Measurements from ENCODE around the gene PRRC2B. TPM values are rescaled to one million over a fixed set of nuclear protein-coding genes. Genes with fewer than 3 reads are reported as not detected.

Gene PRRC2B
- total RNA-seq, 2 experiments from 2014 or later: 151 to 184 TPM

- Mint-ChIP-seq H3K4me1 (peaks cover 92% of the 10 kb centered on the region), H3K4me3 (peak overlapping the region; percentile 43), H3K27ac (peak overlapping the region; percentile 81), H3K36me3 (ENCODE audit: low read depth) (peaks cover 27% of the 10 kb centered on the region), H3K9me3 (ENCODE audit: low read depth) (no peaks in the 10 kb centered on the region), H3K27me3 (no peaks in the 10 kb centered on the region)
- intact Hi-C loops (cut with DNase I, micrococcal nuclease): loop anchor here in 1 of 2 experiments (2.0 kb wide), 1 partner anchor 17 kb away; no protein-coding TSS in a partner anchor
- ATAC-seq (peak; percentile 15), DNase-seq (peak; percentile 30)
- CTCF ChIA-PET: interaction anchor here (0.7 kb wide), 2 partner anchors 36 to 1126 kb away, joined by 3 read pairs; no protein-coding TSS in a partner anchor
- POLR2A ChIA-PET: interaction anchor here (0.7 to 1.1 kb wide), 3 partner anchors 17 to 98 kb away, joined by 3 to 4 read pairs (median 4); no protein-coding TSS in a partner anchor
Measured at GRCh38 chr9:131402073-131402472, 8.2 kb downstream of the PRRC2B start.

GRCh38 chr9:131402738-131403492 lies 9.0 kb downstream of the PRRC2B start:
- peak overlapping the region; percentile 43 for H3K4me3 Mint-ChIP-seq
- intact Hi-C loops (cut with DNase I, micrococcal nuclease): loop anchor here in 1 of 2 experiments (2.0 kb wide), 1 partner anchor 16 kb away; no protein-coding TSS in a partner anchor
- peaks cover 92% of the 10 kb centered on the region for H3K4me1 Mint-ChIP-seq
- ChIA-PET CTCF (interaction anchor here (0.7 to 0.9 kb wide), 3 partner anchors 30 to 1126 kb away, joined by 3 to 4 read pairs (median 3); no protein-coding TSS in a partner anchor), POLR2A (interaction anchor here (1.1 kb wide), 1 partner anchor 20 kb away, joined by 4 read pairs; no protein-coding TSS in a partner anchor)
- peak overlapping the region; percentile 81 for H3K27ac Mint-ChIP-seq
- peaks cover 20% of the 10 kb centered on the region for H3K36me3 Mint-ChIP-seq (ENCODE audit: low read depth)
- no peak for ATAC-seq
- no peaks in the 10 kb centered on the region for H3K27me3 Mint-ChIP-seq
- H3K9me3 Mint-ChIP-seq (ENCODE audit: low read depth): no peaks in the 10 kb centered on the region
- DNase-seq: no peak

- POLR2A ChIA-PET: interaction anchor here (0.6 kb wide), 1 partner anchor 1714 kb away, joined by 3 read pairs; no protein-coding TSS in a partner anchor
- H3K9me3 Mint-ChIP-seq (ENCODE audit: low read depth): no peaks in the 10 kb centered on the region
- H3K4me1 Mint-ChIP-seq: peaks cover 92% of the 10 kb centered on the region
- CTCF ChIA-PET: interaction anchor here (0.7 to 0.9 kb wide), 2 partner anchors 31 to 126 kb away, joined by 3 to 4 read pairs; no protein-coding TSS in a partner anchor
- H3K27ac Mint-ChIP-seq: no peak overlapping the region
- no peaks in the 10 kb centered on the region for H3K27me3 Mint-ChIP-seq
- peaks cover 17% of the 10 kb centered on the region for H3K36me3 Mint-ChIP-seq (ENCODE audit: low read depth)
- DNase-seq (no peak), ATAC-seq (no peak)
- intact Hi-C loops (cut with DNase I, micrococcal nuclease): loop anchor here in 1 of 2 experiments (2.0 kb wide), 1 partner anchor 15 kb away; no protein-coding TSS in a partner anchor
- no peak overlapping the region for H3K4me3 Mint-ChIP-seq
Measured at GRCh38 chr9:131403493-131403773, 9.5 kb downstream of the PRRC2B start.

GRCh38 chr9:131404581-131404980 lies 10.7 kb downstream of the PRRC2B start:
- ChIA-PET CTCF (interaction anchor here (0.9 to 4.4 kb wide), 5 partner anchors 8 to 68 kb away, joined by 3 to 30 read pairs (median 3); no protein-coding TSS in a partner anchor), POLR2A (interaction anchor here (1.0 kb wide), 2 partner anchors 8 to 31 kb away, joined by 3 to 6 read pairs; no protein-coding TSS in a partner anchor)
- H3K36me3 Mint-ChIP-seq (ENCODE audit: low read depth): peaks cover 17% of the 10 kb centered on the region
- ATAC-seq (no peak), DNase-seq (no peak)
- intact Hi-C loops (cut with DNase I, micrococcal nuclease): no loop called here
- peak overlapping the region; percentile 56 for H3K4me3 Mint-ChIP-seq
- H3K27ac Mint-ChIP-seq: peak overlapping the region; percentile 33
- no peaks in the 10 kb centered on the region for H3K9me3 Mint-ChIP-seq (ENCODE audit: low read depth)
- H3K4me1 Mint-ChIP-seq: peaks cover 93% of the 10 kb centered on the region
- H3K27me3 Mint-ChIP-seq: no peaks in the 10 kb centered on the region

- DNase-seq (peak; percentile 46), ATAC-seq (no peak)
- ChIA-PET CTCF (interaction anchor here (0.6 to 4.4 kb wide), 6 partner anchors 8 to 863 kb away, joined by 3 to 30 read pairs (median 3); no protein-coding TSS in a partner anchor), POLR2A (interaction anchor here (1.0 kb wide), 3 partner anchors 8 to 32 kb away, joined by 3 to 6 read pairs (median 5); no protein-coding TSS in a partner anchor)
- Mint-ChIP-seq H3K9me3 (ENCODE audit: low read depth) (no peaks in the 10 kb centered on the region), H3K27ac (peak overlapping the region; percentile 33), H3K4me3 (peak overlapping the region; percentile 56), H3K27me3 (no peaks in the 10 kb centered on the region), H3K36me3 (ENCODE audit: low read depth) (peaks cover 18% of the 10 kb centered on the region), H3K4me1 (peaks cover 93% of the 10 kb centered on the region)
- intact Hi-C loops (cut with DNase I, micrococcal nuclease): loop anchor here (1.0 to 5.0 kb wide), 3 partner anchors 10 to 53 kb away; no protein-coding TSS in a partner anchor
Measured at GRCh38 chr9:131404987-131405386, 11.1 kb downstream of the PRRC2B start.

GRCh38 chr9:131405428-131405827 lies 11.5 kb downstream of the PRRC2B start:
- ChIA-PET CTCF (interaction anchor here (0.6 to 4.4 kb wide), 7 partner anchors 8 to 863 kb away, joined by 3 to 30 read pairs (median 3); no protein-coding TSS in a partner anchor), POLR2A (interaction anchor here (0.5 to 3.3 kb wide), 8 partner anchors 8 to 196 kb away, joined by 3 to 24 read pairs (median 4); no protein-coding TSS in a partner anchor)
- intact Hi-C loops (cut with DNase I, micrococcal nuclease): loop anchor here (1.0 to 5.0 kb wide), 3 partner anchors 10 to 53 kb away; no protein-coding TSS in a partner anchor
- peaks cover 94% of the 10 kb centered on the region for H3K4me1 Mint-ChIP-seq
- DNase-seq: peak; percentile 21
- peak overlapping the region; percentile 33 for H3K27ac Mint-ChIP-seq
- H3K4me3 Mint-ChIP-seq: peak overlapping the region; percentile 56
- no peak for ATAC-seq
- H3K36me3 Mint-ChIP-seq (ENCODE audit: low read depth): peaks cover 21% of the 10 kb centered on the region
- no peaks in the 10 kb centered on the region for H3K27me3 Mint-ChIP-seq
- no peaks in the 10 kb centered on the region for H3K9me3 Mint-ChIP-seq (ENCODE audit: low read depth)

- ATAC-seq (no peak), DNase-seq (peak; percentile 28)
- intact Hi-C loops (cut with DNase I, micrococcal nuclease): loop anchor here (1.0 to 5.0 kb wide), 4 partner anchors 8 to 54 kb away; no protein-coding TSS in a partner anchor
- Mint-ChIP-seq H3K9me3 (ENCODE audit: low read depth) (no peaks in the 10 kb centered on the region), H3K4me3 (peak overlapping the region; percentile 56), H3K36me3 (ENCODE audit: low read depth) (peaks cover 19% of the 10 kb centered on the region), H3K27ac (peak overlapping the region; percentile 78), H3K4me1 (peaks cover 94% of the 10 kb centered on the region), H3K27me3 (no peaks in the 10 kb centered on the region)
- ChIA-PET POLR2A (interaction anchor here (0.5 to 3.3 kb wide), 9 partner anchors 9 to 196 kb away, joined by 3 to 24 read pairs (median 3); no protein-coding TSS in a partner anchor), CTCF (interaction anchor here (1.3 to 4.4 kb wide), 5 partner anchors 9 to 70 kb away, joined by 3 to 30 read pairs (median 4); no protein-coding TSS in a partner anchor)
Measured at GRCh38 chr9:131405858-131406537, 12.1 kb downstream of the PRRC2B start.

- ATAC-seq (peak; percentile 56), DNase-seq (peak; percentile 35)
- ChIA-PET POLR2A (interaction anchor here (0.6 to 3.3 kb wide), 9 partner anchors 10 to 159 kb away, joined by 3 to 24 read pairs (median 3); no protein-coding TSS in a partner anchor), CTCF (interaction anchor here (0.6 to 4.4 kb wide), 8 partner anchors 10 to 94 kb away, joined by 3 to 30 read pairs (median 5); no protein-coding TSS in a partner anchor)
- H3K27me3 Mint-ChIP-seq: no peaks in the 10 kb centered on the region
- peaks cover 94% of the 10 kb centered on the region for H3K4me1 Mint-ChIP-seq
- peak overlapping the region; percentile 78 for H3K27ac Mint-ChIP-seq
- peaks cover 15% of the 10 kb centered on the region for H3K36me3 Mint-ChIP-seq (ENCODE audit: low read depth)
- intact Hi-C loops (cut with DNase I, micrococcal nuclease): loop anchor here (1.0 to 5.0 kb wide), 3 partner anchors 8 to 54 kb away; no protein-coding TSS in a partner anchor
- peak overlapping the region; percentile 56 for H3K4me3 Mint-ChIP-seq
- no peaks in the 10 kb centered on the region for H3K9me3 Mint-ChIP-seq (ENCODE audit: low read depth)
Measured at GRCh38 chr9:131406563-131407436, 12.9 kb downstream of the PRRC2B start.

GRCh38 chr9:131407717-131408195 lies 13.9 kb downstream of the PRRC2B start:
- peak overlapping the region; percentile 56 for H3K4me3 Mint-ChIP-seq
- ATAC-seq (peak; percentile 47), DNase-seq (peak; percentile 63)
- no peaks in the 10 kb centered on the region for H3K9me3 Mint-ChIP-seq (ENCODE audit: low read depth)
- peaks cover 13% of the 10 kb centered on the region for H3K36me3 Mint-ChIP-seq (ENCODE audit: low read depth)
- no peaks in the 10 kb centered on the region for H3K27me3 Mint-ChIP-seq
- intact Hi-C loops (cut with DNase I, micrococcal nuclease): loop anchor here (1.0 to 5.0 kb wide), 5 partner anchors 9 to 55 kb away; no protein-coding TSS in a partner anchor
- peaks cover 93% of the 10 kb centered on the region for H3K4me1 Mint-ChIP-seq
- POLR2A ChIA-PET: interaction anchor here (0.6 to 3.3 kb wide), 4 partner anchors 11 to 90 kb away, joined by 3 to 24 read pairs (median 5); no protein-coding TSS in a partner anchor
- H3K27ac Mint-ChIP-seq: peak overlapping the region; percentile 78
- CTCF ChIA-PET: interaction anchor here (0.6 to 4.4 kb wide), 6 partner anchors 9 to 93 kb away, joined by 3 to 30 read pairs (median 6); no protein-coding TSS in a partner anchor
